Activated T-cell treated with anti-CD3 and anti-CD28 coated beads, Interleukin-2, amount 50 U/mL, for 72 hours (primary cell): ENCODE data around the gene ATXN1. TPM values are rescaled to one million over a fixed set of nuclear protein-coding genes. Genes with fewer than 3 reads are reported as not detected.

Experiments
- ATAC-seq, 2 donors: fragments of 150-1000 bp; cut with Tn5 transposase; replicated peaks in 1 of 2; 2 replicates each; pipeline ENCODE4 v1.10.0; 2021; ENCODE audit warnings: moderate library complexity in 2 of 2, mild to moderate bottlenecking in 1 of 2
- DNase-seq, 2 donors: peaks; one replicate each; pipeline ENCODE4 v3.0.0; 2021 to 2022; ENCODE audit warnings: mixed read lengths in 1 of 2
- H3K27ac Mint-ChIP-seq: one replicate; pipeline ENCODE4 v1.8.0; 2022; ENCODE audit warnings: mild to moderate bottlenecking, moderate library complexity, mixed read lengths
- H3K27me3 Mint-ChIP-seq: one replicate; pipeline ENCODE4 v1.8.0; 2022; ENCODE audit warnings: low read depth, mixed read lengths
- H3K36me3 Mint-ChIP-seq, 2 donors: one replicate each; pipeline ENCODE4 v1.8.0; 2022; ENCODE audit warnings: mixed read lengths in 2 of 2, mild to moderate bottlenecking in 1 of 2; ENCODE audit not compliant: insufficient read depth in 2 of 2
- H3K4me1 Mint-ChIP-seq: one replicate; pipeline ENCODE4 v1.8.0; 2022; ENCODE audit warnings: low read depth, mixed read lengths
- H3K4me3 Mint-ChIP-seq, 2 donors: one replicate each; pipeline ENCODE4 v1.8.0; 2022; ENCODE audit warnings: mild to moderate bottlenecking in 2 of 2, mixed read lengths in 2 of 2, moderate library complexity in 2 of 2
- H3K9me3 Mint-ChIP-seq, 2 donors: one replicate each; pipeline ENCODE4 v1.8.0; 2022; ENCODE audit warnings: mixed read lengths in 2 of 2
- total RNA-seq, 2 donors: library from RNA; stranded (reverse); gene quantifications; one replicate each; pipeline ENCODE4 v1.2.3, GENCODE V29; 2022

Gene ATXN1
- total RNA-seq, 2 donors from 2014 or later, result 46.5 to 65.1 TPM

- no peaks in the 10 kb centered on the region for H3K27me3 Mint-ChIP-seq
- no peaks in the 10 kb centered on the region for H3K36me3 Mint-ChIP-seq
- ATAC-seq (no peak), DNase-seq (no peak)
- no peak overlapping the region for H3K4me3 Mint-ChIP-seq
- no peak overlapping the region for H3K27ac Mint-ChIP-seq
- no peaks in the 10 kb centered on the region for H3K9me3 Mint-ChIP-seq
- no peaks in the 10 kb centered on the region for H3K4me1 Mint-ChIP-seq
Observed at GRCh38 chr6:16355238-16355637, 406.0 kb downstream of the ATXN1 start.

- DNase-seq (no peak), ATAC-seq (no peak)
- Mint-ChIP-seq H3K4me1 (no peaks in the 10 kb centered on the region), H3K4me3 (no peak overlapping the region), H3K27ac (peak overlapping the region; percentile 21), H3K27me3 (no peaks in the 10 kb centered on the region), H3K36me3 (no peaks in the 10 kb centered on the region), H3K9me3 (no peaks in the 10 kb centered on the region)
Observed at GRCh38 chr6:16354692-16355091, 406.6 kb downstream of the ATXN1 start.

GRCh38 chr6:16352821-16353438, 408.3 kb downstream of the ATXN1 start:
- no peaks in the 10 kb centered on the region for H3K4me1 Mint-ChIP-seq
- H3K9me3 Mint-ChIP-seq, result no peaks in the 10 kb centered on the region
- H3K4me3 Mint-ChIP-seq, result no peak overlapping the region
- no peak for ATAC-seq
- DNase-seq, result no peak
- no peaks in the 10 kb centered on the region for H3K27me3 Mint-ChIP-seq
- H3K27ac Mint-ChIP-seq, result no peak overlapping the region
- H3K36me3 Mint-ChIP-seq, result no peaks in the 10 kb centered on the region

GRCh38 chr6:16352258-16352635, 409.0 kb downstream of the ATXN1 start:
- DNase-seq (no peak), ATAC-seq (no peak)
- Mint-ChIP-seq H3K9me3 (no peaks in the 10 kb centered on the region), H3K27ac (no peak overlapping the region), H3K27me3 (no peaks in the 10 kb centered on the region), H3K4me3 (no peak overlapping the region), H3K36me3 (no peaks in the 10 kb centered on the region), H3K4me1 (no peaks in the 10 kb centered on the region)

- H3K36me3 Mint-ChIP-seq, result no peaks in the 10 kb centered on the region
- DNase-seq (no peak), ATAC-seq (no peak)
- H3K4me1 Mint-ChIP-seq, result no peaks in the 10 kb centered on the region
- no peak overlapping the region for H3K4me3 Mint-ChIP-seq
- H3K27ac Mint-ChIP-seq, result no peak overlapping the region
- no peaks in the 10 kb centered on the region for H3K9me3 Mint-ChIP-seq
- no peaks in the 10 kb centered on the region for H3K27me3 Mint-ChIP-seq
Observed at GRCh38 chr6:16349544-16349943, 411.7 kb downstream of the ATXN1 start.

- DNase-seq (no peak), ATAC-seq (no peak)
- Mint-ChIP-seq H3K4me1 (peaks cover 6% of the 10 kb centered on the region), H3K9me3 (no peaks in the 10 kb centered on the region), H3K4me3 (no peak overlapping the region), H3K27me3 (no peaks in the 10 kb centered on the region), H3K36me3 (no peaks in the 10 kb centered on the region), H3K27ac (no peak overlapping the region)
Observed at GRCh38 chr6:16346831-16347230, 414.4 kb downstream of the ATXN1 start.

GRCh38 chr6:16345449-16346330, 415.6 kb downstream of the ATXN1 start:
- ATAC-seq (no peak), DNase-seq (no peak)
- Mint-ChIP-seq H3K27me3 (no peaks in the 10 kb centered on the region), H3K4me1 (peaks cover 6% of the 10 kb centered on the region), H3K36me3 (no peaks in the 10 kb centered on the region), H3K9me3 (no peaks in the 10 kb centered on the region), H3K4me3 (no peak overlapping the region), H3K27ac (no peak overlapping the region)

- H3K27me3 Mint-ChIP-seq, result no peaks in the 10 kb centered on the region
- ATAC-seq (no peak), DNase-seq (no peak)
- peaks cover 6% of the 10 kb centered on the region for H3K4me1 Mint-ChIP-seq
- H3K9me3 Mint-ChIP-seq, result no peaks in the 10 kb centered on the region
- H3K36me3 Mint-ChIP-seq, result no peaks in the 10 kb centered on the region
- no peak overlapping the region for H3K27ac Mint-ChIP-seq
- no peak overlapping the region for H3K4me3 Mint-ChIP-seq
Observed at GRCh38 chr6:16344756-16345155, 416.5 kb downstream of the ATXN1 start.

- ATAC-seq, result peak in 1 of 2 donors; percentile 11
- H3K27me3 Mint-ChIP-seq, result no peaks in the 10 kb centered on the region
- DNase-seq, result no peak
- H3K27ac Mint-ChIP-seq, result no peak overlapping the region
- H3K4me3 Mint-ChIP-seq, result no peak overlapping the region
- H3K9me3 Mint-ChIP-seq, result no peaks in the 10 kb centered on the region
- H3K36me3 Mint-ChIP-seq, result no peaks in the 10 kb centered on the region
- peaks cover 6% of the 10 kb centered on the region for H3K4me1 Mint-ChIP-seq
Observed at GRCh38 chr6:16343593-16343992, 417.7 kb downstream of the ATXN1 start.

- H3K4me1 Mint-ChIP-seq, result peaks cover 6% of the 10 kb centered on the region
- DNase-seq, result no peak
- no peak overlapping the region for H3K4me3 Mint-ChIP-seq
- no peak for ATAC-seq
- H3K27ac Mint-ChIP-seq, result no peak overlapping the region
- no peaks in the 10 kb centered on the region for H3K9me3 Mint-ChIP-seq
- H3K27me3 Mint-ChIP-seq, result no peaks in the 10 kb centered on the region
- H3K36me3 Mint-ChIP-seq, result no peaks in the 10 kb centered on the region
Observed at GRCh38 chr6:16339265-16339587, 422.0 kb downstream of the ATXN1 start.

- Mint-ChIP-seq H3K9me3 (no peaks in the 10 kb centered on the region), H3K36me3 (no peaks in the 10 kb centered on the region), H3K4me3 (no peak overlapping the region), H3K4me1 (peaks cover 10% of the 10 kb centered on the region), H3K27me3 (no peaks in the 10 kb centered on the region), H3K27ac (no peak overlapping the region)
- DNase-seq, result no peak
- no peak for ATAC-seq
Observed at GRCh38 chr6:16338577-16339264, 422.5 kb downstream of the ATXN1 start.

- Mint-ChIP-seq H3K9me3 (no peaks in the 10 kb centered on the region), H3K27ac (no peak overlapping the region), H3K27me3 (no peaks in the 10 kb centered on the region), H3K4me3 (no peak overlapping the region), H3K4me1 (peaks cover 11% of the 10 kb centered on the region), H3K36me3 (no peaks in the 10 kb centered on the region)
- no peak for DNase-seq
- no peak for ATAC-seq
Observed at GRCh38 chr6:16337295-16337975, 423.8 kb downstream of the ATXN1 start.

GRCh38 chr6:16336911-16337294, 424.4 kb downstream of the ATXN1 start:
- no peaks in the 10 kb centered on the region for H3K9me3 Mint-ChIP-seq
- H3K4me3 Mint-ChIP-seq, result no peak overlapping the region
- no peaks in the 10 kb centered on the region for H3K36me3 Mint-ChIP-seq
- H3K4me1 Mint-ChIP-seq, result peaks cover 9% of the 10 kb centered on the region
- no peak overlapping the region for H3K27ac Mint-ChIP-seq
- H3K27me3 Mint-ChIP-seq, result no peaks in the 10 kb centered on the region
- DNase-seq, result no peak
- no peak for ATAC-seq
